GM12878 (cell line): ENCODE results near the gene SLC38A1. TPM values are rescaled to one million over a fixed set of nuclear protein-coding genes. Genes with fewer than 3 reads are reported as not detected.

Experiments used
- ATAC-seq: fragments of 200-7000 bp; cut with Tn5 transposase; 3 replicates; pipeline ENCODE4 v1.9.1; 2020; ENCODE audit warnings: mild to moderate bottlenecking, moderate library complexity
- BruUV-seq: library from RNA; stranded (reverse); fragments of 400-500 nt; replicated peaks from 2 replicates; lab custom pipeline; 2021; lab: Mats Ljungman, UMichigan
- CTCF ChIA-PET: fragments of 300-600 bp; sonication (Branson Sonifier 250); formaldehyde crosslinking; extraction: SDS; loops from one replicate; lab custom pipeline; 2021; ENCODE audit warnings: inconsistent platforms; lab: Yijun Ruan, JAX
- POLR2A ChIA-PET: fragments of 350-600 bp; formaldehyde crosslinking; extraction: SDS; loops from one replicate; lab custom pipeline; 2021; ENCODE audit warnings: inconsistent platforms; lab: Charles Lee
- RAD21 ChIA-PET: fragments of 300-600 bp; sonication (Branson Sonifier 250); formaldehyde crosslinking; loops from one replicate; lab custom pipeline; 2023; ENCODE audit warnings: antibody characterized with exemption; ENCODE audit not compliant: unreplicated experiment; lab: Charles Lee
- SMC1A ChIA-PET: fragments of 300-600 bp; sonication (Branson Sonifier 250); formaldehyde crosslinking; loops from one replicate; lab custom pipeline; 2023; ENCODE audit not compliant: unreplicated experiment, uncharacterized antibody; lab: Charles Lee
- DNase-seq: peaks from one replicate; pipeline ENCODE4 v3.0.0-alpha.2; 2011; ENCODE audit warnings: low read depth, low spot score
- FAIRE-seq: peaks from 3 replicates; lab custom pipeline; 2011; peaks lifted over from hg19 to GRCh38; lab: Jason Lieb, UNC
- H2AFZ ChIP-seq: 2 replicates; pipeline ENCODE4 v1.6.0; 2011; ENCODE audit warnings: low read depth, low read length, control low read depth; ENCODE audit not compliant: control insufficient read depth
- H3K27ac ChIP-seq: 2 replicates; pipeline ENCODE4 v1.5.1; 2011; ENCODE audit warnings: control low read depth; ENCODE audit not compliant: control insufficient read depth, insufficient read depth
- H3K27me3 ChIP-seq, 2 experiments: replicated peaks in 1 of 2; 2 replicates each; pipeline versions ENCODE4 v1.6.0 to v1.6.1; 2011; ENCODE audit warnings: low read length in 1 of 2; ENCODE audit not compliant: control insufficient read depth in 2 of 2, insufficient read depth in 2 of 2
- H3K36me3 ChIP-seq, 2 experiments: 2 replicates each; pipeline ENCODE4 v1.5.1; 2011; ENCODE audit warnings: low read length in 1 of 2; ENCODE audit not compliant: control insufficient read depth in 2 of 2, insufficient read depth in 2 of 2
- H3K4me1 ChIP-seq: 2 replicates; pipeline ENCODE4 v1.6.1; 2011; ENCODE audit warnings: mild to moderate bottlenecking, low read length, moderate library complexity, mixed read lengths; ENCODE audit not compliant: control insufficient read depth, insufficient read depth
- H3K4me2 ChIP-seq: 2 replicates; pipeline ENCODE4 v1.6.0; 2011; ENCODE audit warnings: control low read depth; ENCODE audit not compliant: control insufficient read depth, insufficient read depth
- H3K4me3 ChIP-seq: fragments of 200-600 bp; sonication (generic); 2 replicates; pipeline ENCODE4 v1.5.1; 2016
- H3K79me2 ChIP-seq: 2 replicates; pipeline ENCODE4 v1.6.0; 2011; ENCODE audit warnings: low read length; ENCODE audit not compliant: control insufficient read depth, insufficient read depth
- H3K9ac ChIP-seq: 2 replicates; pipeline ENCODE4 v1.8.0; 2011; ENCODE audit warnings: low read length, control low read depth, mixed read lengths; ENCODE audit not compliant: control insufficient read depth, insufficient read depth
- H3K9me3 ChIP-seq: replicated peaks from 3 replicates; pipeline ENCODE4 v1.5.1; 2011; ENCODE audit warnings: mild to moderate bottlenecking, low read length; ENCODE audit not compliant: control insufficient read depth, insufficient read depth
- H4K20me1 ChIP-seq: 2 replicates; pipeline ENCODE4 v1.6.0; 2011; ENCODE audit not compliant: control insufficient read depth, insufficient read depth
- BACH1 ChIP-seq: fragments of 450-650 bp; IDR thresholded peaks from 2 replicates; pipeline ENCODE4 v1.6.1; 2017; ENCODE audit warnings: mild to moderate bottlenecking, borderline replicate concordance
- BMI1 ChIP-seq: fragments of 450-650 bp; IDR thresholded peaks from 2 replicates; pipeline ENCODE4 v1.6.1; 2016; ENCODE audit warnings: mild to moderate bottlenecking, moderate library complexity, borderline replicate concordance
- ELK1 ChIP-seq: IDR thresholded peaks from 2 replicates; pipeline ENCODE4 v1.6.1; 2012; ENCODE audit warnings: low read depth, low read length, improper control_type of control experiment
- FOXM1 ChIP-seq: IDR thresholded peaks from 2 replicates; pipeline ENCODE4 v1.6.1; 2012; ENCODE audit warnings: low read depth, mild to moderate bottlenecking, inconsistent platforms, low read length, moderate library complexity
- HCFC1 ChIP-seq: fragments of 150-350 bp; IDR thresholded peaks from 2 replicates; pipeline ENCODE4 v1.6.1; 2014; ENCODE audit warnings: low read length
- HDAC6 ChIP-seq: fragments of 200-600 bp; sonication (generic); IDR thresholded peaks from one replicate; pipeline ENCODE4 v1.8.0; 2017; ENCODE audit warnings: antibody characterized with exemption; ENCODE audit not compliant: unreplicated experiment
- JUNB ChIP-seq: IDR thresholded peaks from 2 replicates; pipeline ENCODE4 v1.6.1; 2016; ENCODE audit warnings: antibody characterized with exemption, mild to moderate bottlenecking
- MXI1 ChIP-seq: fragments of 150-350 bp; IDR thresholded peaks from 2 replicates; pipeline ENCODE4 v1.6.1; 2011; ENCODE audit warnings: low read depth, mild to moderate bottlenecking, inconsistent platforms, low read length, improper control_type of control experiment
- POLR2A ChIP-seq: IDR thresholded peaks from 2 replicates; pipeline ENCODE4 v1.6.1; 2011; ENCODE audit warnings: low read depth, mild to moderate bottlenecking, low read length
- RAD51 ChIP-seq: fragments of 450-650 bp; IDR thresholded peaks from 2 replicates; pipeline ENCODE4 v1.6.1; 2016; ENCODE audit warnings: moderate library complexity, mild to moderate bottlenecking, inconsistent platforms
- SMAD1 ChIP-seq: fragments of 450-650 bp; IDR thresholded peaks from 2 replicates; pipeline ENCODE4 v1.6.1; 2018; ENCODE audit warnings: mild to moderate bottlenecking, low read depth; ENCODE audit not compliant: partially characterized antibody
- SMAD5 ChIP-seq: IDR thresholded peaks from 2 replicates; pipeline ENCODE4 v1.6.1; 2016; ENCODE audit warnings: antibody characterized with exemption, low read depth
- SUZ12 ChIP-seq: fragments of 200-600 bp; sonication (generic); IDR thresholded peaks from one replicate; pipeline ENCODE4 v1.6.1; 2018; ENCODE audit warnings: antibody characterized with exemption, mild to moderate bottlenecking; ENCODE audit not compliant: unreplicated experiment
- ZNF217 ChIP-seq: fragments of 450-650 bp; IDR thresholded peaks from 2 replicates; pipeline ENCODE4 v1.6.1; 2017; ENCODE audit warnings: antibody characterized with exemption, mild to moderate bottlenecking
- ZNF384 ChIP-seq: IDR thresholded peaks from 2 replicates; pipeline ENCODE4 v1.6.1; 2012; ENCODE audit warnings: low read depth, mild to moderate bottlenecking, low read length, improper control_type of control experiment, borderline replicate concordance
- ZNF622 ChIP-seq: fragments of 450-650 bp; IDR thresholded peaks from 2 replicates; pipeline ENCODE4 v1.6.1; 2017; ENCODE audit warnings: mild to moderate bottlenecking, inconsistent platforms
- WGBS: methylation state at CpG from one replicate; pipeline ENCODE4 v1.1.6; 2016; ENCODE audit warnings: low lambda C conversion rate; ENCODE audit not compliant: insufficient replicate concordance, insufficient coverage; ENCODE audit errors: missing lambda C conversion rate; 5-methylcytosine and 5-hydroxymethylcytosine counted together
- in situ Hi-C: fragments of 300-500 bp; cut with MboI; formaldehyde crosslinking; loops from 9 replicates; pipeline ENCODE4 v1.14.3; 2018; ENCODE audit warnings: mixed read lengths
- intact Hi-C: fragments of 100-400 bp; cut with micrococcal nuclease; formaldehyde crosslinking; loops from one replicate; pipeline ENCODE4 v1.14.2; 2022; ENCODE audit not compliant: unreplicated experiment
- polyA plus RNA-seq, 11 experiments: library from polyadenylated mRNA; depleted of rRNA in 4 of 11; unstranded in 6 of 11; stranded (reverse) in 5 of 11; fragments of >200 nt; fragmentation: Nextera tagmentation in 4 of 11; fragmentation: Illumina TruSeq in 1 of 11; extraction: Ambion mirVana in 4 of 11; extraction: Trizol in 1 of 11; gene quantifications; 1 replicate in 1 of 11; 2 replicates in 10 of 11; pipeline versions ENCODE4 v1.2.1 to v1.2.3, GENCODE V29; 2011 to 2016; ENCODE audit warnings: inconsistent platforms in 2 of 11, missing spikeins in 2 of 11, low read depth in 1 of 11
- total RNA-seq, 4 experiments: library from RNA; depleted of rRNA in 3 of 4; stranded (reverse); fragments of >200 nt in 3 of 4; fragmentation: Illumina TruSeq in 1 of 4; extraction: Trizol in 1 of 4; gene quantifications; 2 replicates each; pipeline versions ENCODE4 v1.2.1 to v1.2.3, GENCODE V29; 2013 to 2021

SLC38A1 gene
- total and polyA plus RNA-seq, 10 of the 15 experiments (the other 5 are each of a cell fraction or from before 2014, with no cell fraction given): 38.1 to 191 (median 144) TPM

GRCh38 chr12:46265102-46265501, 3.7 kb downstream of the SLC38A1 start:
- Histone ChIP-seq H3K27ac (peak overlapping the region; percentile 95), H3K4me2 (peak overlapping the region; percentile 96), H4K20me1 (peaks cover 2% of the 10 kb centered on the region; the same call in 1 of the 2 replicates), H3K79me2 (peaks cover 98% of the 10 kb centered on the region), H3K9me3 (no peaks in the 10 kb centered on the region), H3K4me3 (peak overlapping the region; percentile 82), H3K4me1 (peaks cover 12% of the 10 kb centered on the region; the same call in 1 of the 2 replicates), H2AFZ (no peak overlapping the region), H3K9ac (peak overlapping the region; percentile 97), H3K36me3 (peaks cover 1 to 4% of the 10 kb centered on the region in 2 experiments; a peak in 2 of 4 replicates), H3K27me3 (no peaks in the 10 kb centered on the region)
- CTCF ChIA-PET: interaction anchor here (2.0 to 6.2 kb wide), 3 partner anchors 59 to 140 kb away, joined by 4 to 45 read pairs (median 30); no protein-coding TSS in a partner anchor
- RAD21 ChIA-PET: interaction anchor here (1.2 to 2.7 kb wide), 6 partner anchors 16 to 111 kb away, joined by 3 to 20 read pairs (median 6); no protein-coding TSS in a partner anchor
- TF ChIP-seq SMAD1 (no peak), MXI1 (0 out of 2 replicates have a peak, but pooled peaks have one; percentile 3), HCFC1 (no peak)
- DNase-seq (no peak), FAIRE-seq (peak; percentile 7), ATAC-seq (no peak)
- intact Hi-C loops: loop anchor here (5.0 to 10.0 kb wide), 4 partner anchors 122 to 1440 kb away; partner anchors contain the start of genes ARID2 and RPAP3
- POLR2A ChIA-PET: interaction anchor here (2.1 to 4.5 kb wide), 3 partner anchors 48 to 87 kb away, joined by 5 to 27 read pairs (median 6); no protein-coding TSS in a partner anchor
- no TSS peak for BruUV-seq
- SMC1A ChIA-PET: interaction anchor here (0.6 to 7.0 kb wide), 9 partner anchors 19 to 140 kb away, joined by 4 to 95 read pairs (median 8); no protein-coding TSS in a partner anchor
- in situ Hi-C loops: loop anchor here (5.0 kb wide), 1 partner anchor 102 kb away; no protein-coding TSS in a partner anchor

DNA sequence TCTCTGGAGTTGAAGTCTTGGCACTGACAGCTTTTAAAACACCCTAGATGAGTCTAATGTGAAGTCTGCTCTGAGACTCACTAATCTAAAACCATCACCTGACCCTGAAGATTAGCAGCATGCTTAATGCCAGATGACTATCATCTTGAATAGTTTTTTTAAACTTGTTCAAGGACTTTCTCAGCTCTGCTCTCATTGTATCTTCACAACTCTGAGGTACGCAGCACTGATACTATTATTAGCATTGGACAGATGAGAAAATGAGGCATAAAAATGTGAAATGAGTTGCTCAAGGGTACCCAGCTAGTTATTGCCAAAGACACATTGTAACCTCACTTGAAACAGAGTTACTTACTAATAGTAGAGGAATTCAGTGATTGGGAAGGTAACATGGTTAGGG, 4.8 kb downstream of the SLC38A1 start:
- intact Hi-C loops (loop anchor here (10.0 kb wide), 1 partner anchor 1441 kb away; the partner anchor contains the start of gene RPAP3), in situ Hi-C loops (no loop called here)
- Histone ChIP-seq H2AFZ (no peak overlapping the region), H3K79me2 (peaks cover 100% of the 10 kb centered on the region), H3K9ac (0 out of 2 replicates have a peak overlapping the region, but pooled peaks have one; percentile 5), H3K4me3 (peak overlapping the region; percentile 11; the same call in 1 of the 2 replicates), H3K27me3 (no peaks in the 10 kb centered on the region), H4K20me1 (peaks cover 5% of the 10 kb centered on the region), H3K4me2 (peak overlapping the region; percentile 58), H3K27ac (peak overlapping the region; percentile 35), H3K4me1 (peaks cover 12% of the 10 kb centered on the region; the same call in 1 of the 2 replicates), H3K36me3 (peaks cover 3 to 8% of the 10 kb centered on the region in 2 experiments; a peak in 2 of 4 replicates), H3K9me3 (no peaks in the 10 kb centered on the region)
- RAD21 ChIA-PET: interaction anchor here (0.7 to 3.4 kb wide), 20 partner anchors 8 to 397 kb away, joined by 3 to 31 read pairs (median 4); no protein-coding TSS in a partner anchor
- BruUV-seq: no TSS peak
- no peak for DNase-seq
- ATAC-seq: no peak
- WGBS: 4% methylated on average over 1 of the region's 1 CpG
- CTCF ChIA-PET: interaction anchor here (0.7 to 5.4 kb wide), 13 partner anchors 9 to 193 kb away, joined by 3 to 30 read pairs (median 4); no protein-coding TSS in a partner anchor
- SMC1A ChIA-PET: interaction anchor here (0.6 to 7.0 kb wide), 20 partner anchors 9 to 139 kb away, joined by 3 to 95 read pairs (median 7); no protein-coding TSS in a partner anchor
- no peak for FAIRE-seq
- POLR2A ChIA-PET: interaction anchor here (0.7 to 4.5 kb wide), 10 partner anchors 10 to 120 kb away, joined by 3 to 27 read pairs (median 6); no protein-coding TSS in a partner anchor
- TF ChIP-seq BMI1: no peak
- TF ChIP-seq ZNF622: no peak
- peak; percentile 16; the same call in 1 of the 2 replicates for TF ChIP-seq JUNB
- no peak for TF ChIP-seq ELK1
- TF ChIP-seq HDAC6: no peak
- TF ChIP-seq FOXM1: 0 out of 2 replicates have a peak, but pooled peaks have one; percentile 9
- no peak for TF ChIP-seq POLR2A
- no peak for TF ChIP-seq SMAD5
- TF ChIP-seq ZNF384: no peak
- TF ChIP-seq ZNF217: no peak
- TF ChIP-seq SUZ12: no peak
- 0 out of 2 replicates have a peak, but pooled peaks have one; percentile 34 for TF ChIP-seq RAD51
- TF ChIP-seq BACH1: no peak
